ACHN (cell line): ENCODE data around the gene FXYD6.
"Not testable (repeated sequence)": the region's sequence is repeated elsewhere in the genome, so short reads cannot be mapped to it uniquely, and the experiment has no call there.

Experiments used
- DNase-seq: peaks from one replicate; pipeline ENCODE4 v3.0.0-alpha.2; 2015
- in situ Hi-C: cut with HindIII; loops from 2 replicates; pipeline ENCODE4 v1.10.0; 2017; ENCODE audit warnings: low sequenced_read_pairs, low pct_ligation_motif_present, low pct_unique_long_range_greater_than_20kb

FXYD6 gene

GRCh38 chr11:117814766-117815261 lies 61.6 kb downstream of the FXYD6 start:
- in situ Hi-C loops: loop anchor here (25.0 kb wide), 1 partner anchor 378 kb away; no protein-coding TSS in a partner anchor
- peak; percentile 98 for DNase-seq

- in situ Hi-C loops: loop anchor here (25.0 kb wide), 1 partner anchor 377 kb away; no protein-coding TSS in a partner anchor
- no peak for DNase-seq
These were observed 62.2 kb downstream of the FXYD6 start for GRCh38 chr11:117814204-117814765.

GRCh38 chr11:117810056-117810451 lies 66.4 kb downstream of the FXYD6 start:
- not testable (repeated sequence) for DNase-seq
- in situ Hi-C loops: loop anchor here (25.0 kb wide), 1 partner anchor 373 kb away; no protein-coding TSS in a partner anchor

- peak; percentile 38 for DNase-seq
- in situ Hi-C loops: loop anchor here (25.0 kb wide), 1 partner anchor 372 kb away; no protein-coding TSS in a partner anchor
These were observed 67.0 kb downstream of the FXYD6 start for GRCh38 chr11:117809236-117810055.

- DNase-seq: no peak
- in situ Hi-C loops: loop anchor here (25.0 kb wide), 1 partner anchor 371 kb away; no protein-coding TSS in a partner anchor
These were observed 67.7 kb downstream of the FXYD6 start for GRCh38 chr11:117808784-117809183.

GRCh38 chr11:117807482-117808327 lies 68.8 kb downstream of the FXYD6 start:
- DNase-seq: peak; percentile 63
- in situ Hi-C loops: loop anchor here (25.0 kb wide), 1 partner anchor 370 kb away; no protein-coding TSS in a partner anchor

GRCh38 chr11:117806846-117807245 lies 69.6 kb downstream of the FXYD6 start:
- in situ Hi-C loops: loop anchor here (25.0 kb wide), 1 partner anchor 370 kb away; no protein-coding TSS in a partner anchor
- DNase-seq: no peak

GRCh38 chr11:117805045-117805444 lies 71.4 kb downstream of the FXYD6 start:
- in situ Hi-C loops: loop anchor here (25.0 kb wide), 1 partner anchor 368 kb away; no protein-coding TSS in a partner anchor
- DNase-seq: no peak

- DNase-seq: no peak
- in situ Hi-C loops: loop anchor here (25.0 kb wide), 1 partner anchor 367 kb away; no protein-coding TSS in a partner anchor
These were observed 72.6 kb downstream of the FXYD6 start for GRCh38 chr11:117803896-117804295.

- in situ Hi-C loops: loop anchor here (25.0 kb wide), 1 partner anchor 362 kb away; no protein-coding TSS in a partner anchor
- no peak for DNase-seq
These were observed 76.8 kb downstream of the FXYD6 start for GRCh38 chr11:117799634-117800033.

GRCh38 chr11:117796872-117797529 lies 79.5 kb downstream of the FXYD6 start, which contains the start of gene DSCAML1:
Gene DSCAML1 (minus strand): TSS chr11:117797216. CDS start chr11:117797079, 137 bp downstream.
- DNase-seq: peak; percentile 45
- in situ Hi-C loops: no loop called here

- in situ Hi-C loops: no loop called here
- no peak for DNase-seq
These were observed 80.0 kb downstream of the FXYD6 start for GRCh38 chr11:117796456-117796871.

- in situ Hi-C loops: no loop called here
- no peak for DNase-seq
These were observed 80.6 kb downstream of the FXYD6 start for GRCh38 chr11:117795638-117796455.

- in situ Hi-C loops: no loop called here
- DNase-seq: no peak
These were observed 81.5 kb downstream of the FXYD6 start for GRCh38 chr11:117794772-117795629.

GRCh38 chr11:117794135-117794534 lies 82.3 kb downstream of the FXYD6 start:
- DNase-seq: no peak
- in situ Hi-C loops: no loop called here

GRCh38 chr11:117793583-117793982 lies 82.9 kb downstream of the FXYD6 start:
- DNase-seq: no peak
- in situ Hi-C loops: no loop called here
